ENCODE data around the gene GUK1. TPM values are rescaled to one million over a fixed set of nuclear protein-coding genes. Genes with fewer than 3 reads are reported as not detected.

The GUK1 gene
- total RNA-seq, 2 experiments from 2014 or later: 154 to 197 TPM

DNA sequence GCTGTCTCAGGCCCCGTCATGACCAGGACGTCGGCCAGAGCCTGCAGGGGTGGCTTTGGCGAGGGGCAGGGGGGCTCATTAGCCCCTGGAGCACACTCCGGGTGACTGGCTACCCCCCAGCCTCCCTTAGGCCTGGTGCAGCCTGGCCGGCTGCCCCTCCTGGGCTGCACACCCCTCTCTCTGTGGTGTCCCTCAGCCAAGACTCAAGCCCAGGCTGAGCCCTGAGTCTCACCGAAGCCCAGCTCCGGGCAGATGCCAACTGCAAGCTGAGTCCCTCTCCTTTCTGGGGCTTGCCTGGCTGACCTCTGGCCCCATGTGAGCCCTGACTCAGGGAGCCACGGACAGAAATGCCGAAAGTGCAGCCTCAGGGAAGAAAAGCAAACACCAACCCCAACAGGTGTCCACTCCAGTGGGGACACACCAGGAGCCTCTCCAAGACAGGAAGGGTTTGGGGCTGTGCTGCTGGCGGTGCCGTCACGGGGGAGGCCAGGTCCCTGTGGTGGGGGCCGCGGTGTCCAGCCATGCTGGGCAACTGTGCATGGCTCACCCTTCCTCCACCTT, 20.2 kb downstream of the GUK1 start:
- ChIA-PET CTCF (ENCODE audit: unreplicated experiment) (no interaction called here), POLR2A (no interaction called here)
- H3K79me2 ChIP-seq (ENCODE audit: insufficient read depth, low read depth, low read length): no peaks in the 10 kb centered on the region
- peaks cover 17% of the 10 kb centered on the region for H3K4me1 ChIP-seq (ENCODE audit: insufficient read depth, low read length, poor library complexity, severe bottlenecking)
- no peak for DNase-seq (ENCODE audit: low spot score)
- no peak for TF ChIP-seq EZH2phosphoT487 (IDR thresholded peaks at IDR 0.05; ENCODE audit: borderline replicate concordance, low read depth, low read length)
- TF ChIP-seq, protein P1, sequence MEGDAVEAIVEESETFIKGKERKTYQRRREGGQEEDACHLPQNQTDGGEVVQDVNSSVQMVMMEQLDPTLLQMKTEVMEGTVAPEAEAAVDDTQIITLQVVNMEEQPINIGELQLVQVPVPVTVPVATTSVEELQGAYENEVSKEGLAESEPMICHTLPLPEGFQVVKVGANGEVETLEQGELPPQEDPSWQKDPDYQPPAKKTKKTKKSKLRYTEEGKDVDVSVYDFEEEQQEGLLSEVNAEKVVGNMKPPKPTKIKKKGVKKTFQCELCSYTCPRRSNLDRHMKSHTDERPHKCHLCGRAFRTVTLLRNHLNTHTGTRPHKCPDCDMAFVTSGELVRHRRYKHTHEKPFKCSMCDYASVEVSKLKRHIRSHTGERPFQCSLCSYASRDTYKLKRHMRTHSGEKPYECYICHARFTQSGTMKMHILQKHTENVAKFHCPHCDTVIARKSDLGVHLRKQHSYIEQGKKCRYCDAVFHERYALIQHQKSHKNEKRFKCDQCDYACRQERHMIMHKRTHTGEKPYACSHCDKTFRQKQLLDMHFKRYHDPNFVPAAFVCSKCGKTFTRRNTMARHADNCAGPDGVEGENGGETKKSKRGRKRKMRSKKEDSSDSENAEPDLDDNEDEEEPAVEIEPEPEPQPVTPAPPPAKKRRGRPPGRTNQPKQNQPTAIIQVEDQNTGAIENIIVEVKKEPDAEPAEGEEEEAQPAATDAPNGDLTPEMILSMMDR (conservative IDR thresholded peaks at IDR 0.05; ENCODE audit: low read length): no peak
- H3K9me3 ChIP-seq (ENCODE audit: low read length): no peaks in the 10 kb centered on the region
- no peak overlapping the region for H3K27ac ChIP-seq (ENCODE audit: low read depth, low read length, poor library complexity, severe bottlenecking)
- no peaks in the 10 kb centered on the region for H3K9me2 ChIP-seq (ENCODE audit: insufficient read depth, low read length)
- no peaks in the 10 kb centered on the region for H3K36me3 ChIP-seq (ENCODE audit: insufficient read depth, low read length)
- intact Hi-C loops (cut with micrococcal nuclease; ENCODE audit: unreplicated experiment): no loop called here
- no peaks in the 10 kb centered on the region for H4K20me1 ChIP-seq (ENCODE audit: insufficient read depth, low read length)
- no TSS peak for BruUV-seq (replicated peaks)
- no peak overlapping the region for H3K4me2 ChIP-seq (ENCODE audit: low read length)
- no peak overlapping the region for H3K4me3 ChIP-seq (ENCODE audit: low read depth, low read length, poor library complexity, severe bottlenecking)
- no peak overlapping the region for H2AFZ ChIP-seq (ENCODE audit: low read length)

DNA sequence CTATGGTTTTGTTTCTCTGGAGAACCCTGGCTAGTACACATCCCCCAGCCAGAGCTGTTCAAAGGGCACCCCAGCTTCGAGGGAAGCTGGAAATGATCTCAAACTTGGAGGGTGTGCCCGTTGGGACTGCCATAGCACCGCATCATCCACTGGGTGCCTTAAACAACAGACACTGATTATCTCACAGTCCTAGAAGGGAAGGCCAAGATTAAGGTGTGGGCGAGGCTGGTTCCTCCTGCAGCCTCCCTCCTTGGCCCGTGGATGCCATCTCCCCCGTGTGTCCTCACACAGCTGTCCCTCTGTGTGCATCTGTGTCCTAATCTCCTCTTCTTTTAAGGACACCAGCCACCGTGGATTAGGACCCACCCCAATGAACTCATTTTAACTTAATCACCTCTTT, 21.3 kb downstream of the GUK1 start:
- Histone ChIP-seq H4K20me1 (ENCODE audit: insufficient read depth, low read length) (no peaks in the 10 kb centered on the region; the same call in 1 of the 2 replicates), H3K36me3 (ENCODE audit: insufficient read depth, low read length) (no peaks in the 10 kb centered on the region), H3K4me2 (ENCODE audit: low read length) (no peak overlapping the region), H2AFZ (ENCODE audit: low read length) (no peak overlapping the region), H3K4me3 (ENCODE audit: low read depth, low read length, poor library complexity, severe bottlenecking) (no peak overlapping the region), H3K4me1 (ENCODE audit: insufficient read depth, low read length, poor library complexity, severe bottlenecking) (peaks cover 17% of the 10 kb centered on the region), H3K9me3 (ENCODE audit: low read length) (no peaks in the 10 kb centered on the region), H3K9me2 (ENCODE audit: insufficient read depth, low read length) (no peaks in the 10 kb centered on the region), H3K79me2 (ENCODE audit: insufficient read depth, low read depth, low read length) (peaks cover 2% of the 10 kb centered on the region; the same call in 1 of the 2 replicates), H3K27ac (ENCODE audit: low read depth, low read length, poor library complexity, severe bottlenecking) (no peak overlapping the region)
- TF ChIP-seq EZH2phosphoT487 (IDR thresholded peaks at IDR 0.05; ENCODE audit: borderline replicate concordance, low read depth, low read length): no peak
- TF ChIP-seq, protein P1 (conservative IDR thresholded peaks at IDR 0.05; ENCODE audit: low read length): no peak
- intact Hi-C loops (cut with micrococcal nuclease; ENCODE audit: unreplicated experiment): no loop called here
- no TSS peak for BruUV-seq (replicated peaks)
- ChIA-PET POLR2A (interaction anchor here (0.6 kb wide), 1 partner anchor 18 kb away, joined by 4 read pairs; no protein-coding TSS in a partner anchor), CTCF (ENCODE audit: unreplicated experiment) (no interaction called here)
- no peak for DNase-seq (ENCODE audit: low spot score)

DNA sequence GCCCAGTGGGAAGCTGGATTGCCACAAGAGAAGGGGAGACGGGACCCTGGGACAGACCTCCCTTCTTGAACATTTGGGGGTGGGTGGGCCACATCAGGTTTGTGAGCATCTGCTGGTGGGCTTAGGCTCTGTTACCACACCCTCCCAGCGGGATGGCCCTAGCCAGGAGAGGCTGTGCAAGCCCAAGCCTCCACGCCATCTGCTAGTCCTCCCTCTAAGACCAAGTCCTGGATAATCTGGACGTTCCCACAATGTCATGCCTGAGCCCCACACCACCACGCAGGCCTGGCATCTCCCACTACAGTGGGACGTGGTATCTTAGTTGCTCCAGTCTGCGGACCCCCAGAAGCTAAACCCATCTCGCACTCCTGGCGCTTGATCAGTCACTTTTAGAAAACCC, 21.8 kb downstream of the GUK1 start:
- no peak for DNase-seq (ENCODE audit: low spot score)
- Histone ChIP-seq H3K4me1 (ENCODE audit: insufficient read depth, low read length, poor library complexity, severe bottlenecking) (peaks cover 22% of the 10 kb centered on the region), H3K36me3 (ENCODE audit: insufficient read depth, low read length) (no peaks in the 10 kb centered on the region), H3K4me3 (ENCODE audit: low read depth, low read length, poor library complexity, severe bottlenecking) (no peak overlapping the region), H3K27ac (ENCODE audit: low read depth, low read length, poor library complexity, severe bottlenecking) (no peak overlapping the region), H3K9me3 (ENCODE audit: low read length) (no peaks in the 10 kb centered on the region), H2AFZ (ENCODE audit: low read length) (no peak overlapping the region), H3K9me2 (ENCODE audit: insufficient read depth, low read length) (no peaks in the 10 kb centered on the region), H3K79me2 (ENCODE audit: insufficient read depth, low read depth, low read length) (peaks cover 7% of the 10 kb centered on the region; the same call in 1 of the 2 replicates), H4K20me1 (ENCODE audit: insufficient read depth, low read length) (peaks cover 4% of the 10 kb centered on the region; the same call in 1 of the 2 replicates), H3K4me2 (ENCODE audit: low read length) (no peak overlapping the region)
- intact Hi-C loops (cut with micrococcal nuclease; ENCODE audit: unreplicated experiment): no loop called here
- ChIA-PET POLR2A (no interaction called here), CTCF (ENCODE audit: unreplicated experiment) (no interaction called here)
- no TSS peak for BruUV-seq (replicated peaks)
- TF ChIP-seq EZH2phosphoT487 (IDR thresholded peaks at IDR 0.05; ENCODE audit: borderline replicate concordance, low read depth, low read length): no peak
- TF ChIP-seq, protein P1 (conservative IDR thresholded peaks at IDR 0.05; ENCODE audit: low read length): no peak
